ENCODE data around the gene SEMA3D.

DNA sequence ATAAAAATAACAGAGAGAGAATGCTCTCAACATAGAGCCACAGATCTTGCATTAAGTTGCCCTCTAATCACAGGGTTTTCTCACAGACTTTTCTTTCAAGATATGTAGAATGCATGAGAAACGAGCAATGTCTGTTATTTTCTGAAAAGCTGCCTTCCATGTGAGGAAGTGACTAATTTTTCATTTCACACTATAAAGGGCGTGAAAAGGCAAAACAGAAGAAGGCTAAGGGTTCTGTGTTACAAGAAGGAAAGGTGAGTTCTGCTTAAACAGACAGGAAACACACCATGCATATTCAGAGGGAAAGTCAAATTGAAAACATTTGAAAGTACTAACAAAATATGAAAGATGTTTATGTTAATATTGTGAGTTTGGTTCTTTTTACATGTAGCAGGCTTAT is 189.2 kb downstream of the SEMA3D start:
- no peak for TF ChIP-seq POLR2A (IDR thresholded peaks at IDR 0.05; ENCODE audit: low read depth, low read length)
- no peak for TF ChIP-seq POLR2AphosphoS5 (IDR thresholded peaks at IDR 0.05; ENCODE audit: low read depth, low read length)
- TF ChIP-seq TAF1 (IDR thresholded peaks at IDR 0.05; ENCODE audit: borderline replicate concordance, low read depth, low read length): no peak
